Type B pancreatic cell (in vitro differentiated cells): ENCODE data around the gene FRMD4A. TPM values are rescaled to one million over a fixed set of nuclear protein-coding genes. Genes with fewer than 3 reads are reported as not detected.
A peak's percentile ranks its signal among the peaks of the same experiment; 100 is the strongest.

ENCODE experiments used
- DNase-seq: peaks from one replicate; pipeline ENCODE4 v3.0.0; 2021; ENCODE audit warnings: mixed read lengths; ENCODE audit not compliant: unreplicated experiment; ENCODE audit errors: extremely low spot score
- H3K27ac Mint-ChIP-seq: 2 replicates; pipeline ENCODE4 v1.8.0; 2021; ENCODE audit warnings: mild to moderate bottlenecking, mixed read lengths
- H3K27me3 Mint-ChIP-seq: 2 replicates; pipeline ENCODE4 v1.8.0; 2021; ENCODE audit warnings: mixed read lengths
- H3K36me3 Mint-ChIP-seq: 2 replicates; pipeline ENCODE4 v1.8.0; 2021; ENCODE audit warnings: mixed read lengths
- H3K4me1 Mint-ChIP-seq: one replicate; pipeline ENCODE4 v1.8.0; 2021; ENCODE audit warnings: mixed read lengths; ENCODE audit not compliant: unreplicated experiment
- H3K4me3 Mint-ChIP-seq: 2 replicates; pipeline ENCODE4 v1.8.0; 2021; ENCODE audit warnings: mild to moderate bottlenecking, mixed read lengths
- H3K9me3 Mint-ChIP-seq: 2 replicates; pipeline ENCODE4 v1.8.0; 2021; ENCODE audit warnings: mixed read lengths
- total RNA-seq: library from RNA; stranded (reverse); gene quantifications from 2 replicates; pipeline ENCODE4 v1.2.1, GENCODE V29; 2021; ENCODE audit warnings: low replicate concordance
- TF ChIP-seq, protein P1 (sequence below): fragments of 200-600 bp; sonication (generic); conservative IDR thresholded peaks from 2 replicates; pipeline ENCODE4 v1.5.0; 2021; ENCODE audit warnings: antibody characterized with exemption, mild to moderate bottlenecking

The FRMD4A gene
- total RNA-seq, 1 donor from 2014 or later = 88.9 TPM

DNA sequence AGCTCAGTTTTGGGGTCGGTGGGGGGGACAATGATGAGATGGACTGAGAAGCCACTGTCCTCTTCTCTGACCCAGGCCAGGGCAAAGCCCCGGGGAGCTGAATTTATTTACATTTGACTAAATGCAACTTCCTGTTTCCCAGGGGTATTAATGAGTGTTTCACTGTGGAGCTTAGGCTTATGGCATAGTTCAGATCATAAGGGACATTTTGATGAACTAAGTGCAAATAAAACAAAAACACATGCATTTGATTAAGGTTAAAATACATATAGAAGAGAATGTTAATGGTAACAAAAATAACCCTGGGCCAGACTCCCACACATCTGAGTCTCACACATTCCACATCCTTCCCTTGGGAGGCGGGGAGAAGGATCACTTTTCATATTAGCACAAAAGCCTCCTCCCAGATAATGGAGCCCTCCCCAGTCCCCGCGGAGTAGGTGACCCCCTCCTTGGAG lies 320.6 kb downstream of the FRMD4A start:
- Mint-ChIP-seq H3K4me1 (peaks cover 52% of the 10 kb centered on the region), H3K27me3 (peaks cover 13% of the 10 kb centered on the region), H3K27ac (peak overlapping the region; percentile 77), H3K4me3 (peak overlapping the region; percentile 68), H3K36me3 (peaks cover 4% of the 10 kb centered on the region), H3K9me3 (no peaks in the 10 kb centered on the region)
- TF ChIP-seq, protein P1, sequence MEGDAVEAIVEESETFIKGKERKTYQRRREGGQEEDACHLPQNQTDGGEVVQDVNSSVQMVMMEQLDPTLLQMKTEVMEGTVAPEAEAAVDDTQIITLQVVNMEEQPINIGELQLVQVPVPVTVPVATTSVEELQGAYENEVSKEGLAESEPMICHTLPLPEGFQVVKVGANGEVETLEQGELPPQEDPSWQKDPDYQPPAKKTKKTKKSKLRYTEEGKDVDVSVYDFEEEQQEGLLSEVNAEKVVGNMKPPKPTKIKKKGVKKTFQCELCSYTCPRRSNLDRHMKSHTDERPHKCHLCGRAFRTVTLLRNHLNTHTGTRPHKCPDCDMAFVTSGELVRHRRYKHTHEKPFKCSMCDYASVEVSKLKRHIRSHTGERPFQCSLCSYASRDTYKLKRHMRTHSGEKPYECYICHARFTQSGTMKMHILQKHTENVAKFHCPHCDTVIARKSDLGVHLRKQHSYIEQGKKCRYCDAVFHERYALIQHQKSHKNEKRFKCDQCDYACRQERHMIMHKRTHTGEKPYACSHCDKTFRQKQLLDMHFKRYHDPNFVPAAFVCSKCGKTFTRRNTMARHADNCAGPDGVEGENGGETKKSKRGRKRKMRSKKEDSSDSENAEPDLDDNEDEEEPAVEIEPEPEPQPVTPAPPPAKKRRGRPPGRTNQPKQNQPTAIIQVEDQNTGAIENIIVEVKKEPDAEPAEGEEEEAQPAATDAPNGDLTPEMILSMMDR = no peak
- DNase-seq = no peak

DNA sequence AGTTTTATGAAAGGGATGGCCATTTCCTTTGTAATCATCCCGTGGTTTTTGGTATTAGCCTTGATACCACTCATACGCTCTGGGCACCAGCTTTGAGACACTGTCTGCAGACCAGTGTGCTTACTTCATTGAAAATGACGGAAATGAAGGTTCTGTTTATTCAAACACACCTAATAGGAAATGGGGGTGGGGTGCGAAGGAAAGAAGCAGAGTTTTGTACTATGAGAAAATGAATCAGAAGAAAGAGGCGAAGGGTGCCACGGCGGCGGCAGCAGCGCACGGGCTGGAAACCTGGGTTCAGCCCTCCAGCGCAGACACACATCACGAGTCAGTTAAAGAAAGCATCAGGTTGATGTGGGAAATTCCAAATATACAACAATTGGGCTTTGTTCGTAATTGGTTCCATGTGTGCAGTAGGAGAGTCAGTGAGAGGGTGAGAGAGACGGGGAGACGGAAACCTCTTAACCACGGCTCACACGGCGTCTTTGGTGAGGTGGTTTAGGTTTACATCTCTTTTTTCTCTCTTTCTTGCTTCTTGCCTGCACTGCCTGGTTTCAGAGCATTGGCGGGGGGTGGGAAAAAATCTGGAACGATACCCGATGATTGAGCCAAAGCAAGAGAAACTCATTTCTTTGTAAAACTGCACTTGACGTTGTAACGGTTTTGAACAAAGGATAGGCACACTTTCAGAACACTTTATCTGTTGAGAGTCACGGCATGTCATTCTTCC lies 321.2 kb downstream of the FRMD4A start:
- Mint-ChIP-seq H3K4me3 (peak overlapping the region; percentile 68), H3K36me3 (peaks cover 4% of the 10 kb centered on the region), H3K4me1 (peaks cover 50% of the 10 kb centered on the region), H3K27me3 (peaks cover 13% of the 10 kb centered on the region), H3K9me3 (no peaks in the 10 kb centered on the region), H3K27ac (peak overlapping the region; percentile 77)
- TF ChIP-seq, protein P1 = no peak
- DNase-seq = no peak

DNA sequence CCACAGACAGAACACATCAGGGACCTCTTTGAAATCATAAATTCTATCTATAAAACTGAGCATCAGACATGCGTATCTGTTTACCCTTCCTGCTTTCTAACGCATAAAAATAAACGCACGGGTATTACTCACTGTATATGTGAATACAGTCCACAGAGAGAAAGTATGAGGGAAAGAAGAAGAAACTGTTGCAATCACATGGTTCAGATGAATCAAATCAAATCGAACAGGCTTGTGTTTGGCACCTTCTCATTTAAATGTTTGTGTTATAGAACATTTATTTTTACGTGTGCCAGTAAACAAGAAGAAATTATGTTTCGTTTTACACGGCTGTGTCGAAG lies 322.0 kb downstream of the FRMD4A start:
- Mint-ChIP-seq H3K9me3 (no peaks in the 10 kb centered on the region), H3K27ac (peak overlapping the region; percentile 46), H3K27me3 (peaks cover 13% of the 10 kb centered on the region), H3K36me3 (peaks cover 4% of the 10 kb centered on the region), H3K4me3 (peak overlapping the region; percentile 90), H3K4me1 (peaks cover 42% of the 10 kb centered on the region)
- no peak for DNase-seq
- TF ChIP-seq, protein P1 = no peak

DNA sequence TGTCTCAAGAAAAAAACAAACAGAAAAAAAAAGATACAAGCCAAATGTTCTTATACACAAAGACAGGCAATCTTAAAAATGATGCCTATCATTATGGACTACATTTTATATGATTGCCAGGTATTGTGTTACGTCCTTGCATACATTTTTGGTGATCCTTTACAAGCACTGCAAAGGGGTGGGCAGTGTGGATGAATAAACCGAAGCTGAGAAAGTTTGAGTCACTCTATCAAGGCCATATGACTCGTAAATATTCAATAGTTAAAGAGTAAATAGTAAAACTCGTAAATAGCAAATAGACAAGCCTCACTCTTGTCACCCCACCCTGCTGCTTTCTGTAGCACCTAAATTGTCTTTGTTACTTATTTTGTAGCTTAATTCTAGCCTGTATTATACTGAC lies 326.2 kb downstream of the FRMD4A start:
- Mint-ChIP-seq H3K27ac (no peak overlapping the region), H3K36me3 (peaks cover 8% of the 10 kb centered on the region), H3K27me3 (peaks cover 13% of the 10 kb centered on the region), H3K9me3 (peaks cover 7% of the 10 kb centered on the region), H3K4me3 (no peak overlapping the region), H3K4me1 (peaks cover 34% of the 10 kb centered on the region)
- DNase-seq = no peak
- TF ChIP-seq, protein P1 = no peak

DNA sequence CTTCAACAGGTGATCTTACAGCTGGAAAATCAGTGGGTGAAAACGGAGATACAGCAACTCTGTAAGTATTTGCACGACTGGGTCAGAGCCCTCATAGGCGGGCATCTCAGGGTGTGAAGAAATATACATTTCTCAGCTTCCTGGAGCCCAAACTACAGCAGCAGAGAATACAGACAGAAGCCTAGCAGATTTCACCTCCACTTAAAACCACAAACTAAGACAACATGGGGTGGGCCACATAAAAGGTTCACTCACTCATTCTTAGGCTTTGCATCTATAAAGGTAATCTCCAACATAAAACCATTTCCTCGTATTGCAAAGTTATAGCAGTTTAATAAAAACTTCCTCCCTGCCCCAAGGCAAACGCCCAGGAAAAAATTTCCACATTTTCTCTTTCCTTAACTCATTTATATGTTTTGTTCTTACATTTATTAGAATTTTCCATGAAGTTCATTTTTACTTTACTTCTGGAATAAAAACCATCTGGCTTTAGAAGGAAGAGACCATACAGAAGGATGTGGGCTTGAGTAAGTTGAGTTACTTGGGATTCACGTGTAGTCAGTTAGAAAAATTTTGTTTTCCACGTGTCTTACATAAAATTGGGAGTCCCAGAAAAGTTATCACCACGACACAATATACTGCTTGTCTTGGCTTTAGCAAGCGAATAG lies 327.1 kb downstream of the FRMD4A start:
- TF ChIP-seq, protein P1 = no peak
- Mint-ChIP-seq H3K27ac (no peak overlapping the region), H3K27me3 (peaks cover 13% of the 10 kb centered on the region), H3K36me3 (peaks cover 13% of the 10 kb centered on the region), H3K4me1 (peaks cover 30% of the 10 kb centered on the region), H3K4me3 (no peak overlapping the region), H3K9me3 (peaks cover 13% of the 10 kb centered on the region)
- DNase-seq = no peak
